Peyer's patch (tissue), 4 donors: ENCODE measurements around the gene APOA4. TPM values are rescaled to one million over a fixed set of nuclear protein-coding genes. Genes with fewer than 3 reads are reported as not detected.

Source experiments
- DNase-seq, 3 donors: peaks; one replicate each; pipeline ENCODE4 v3.0.0-alpha.2; 2017 to 2019
- H3K27ac ChIP-seq, 4 donors: fragments of 200-600 bp; sonication (generic); one replicate each; pipeline ENCODE4 v1.5.1; 2016 to 2019
- H3K27me3 ChIP-seq, 2 donors: fragments of 200-600 bp; sonication (generic); one replicate each; pipeline ENCODE4 v1.5.1; 2019
- H3K36me3 ChIP-seq, 3 donors: fragments of 200-600 bp; sonication (generic); one replicate each; pipeline ENCODE4 v1.5.1; 2016 to 2019
- H3K4me1 ChIP-seq, 4 donors: fragments of 200-600 bp; sonication (generic); one replicate each; pipeline ENCODE4 v1.5.1; 2016 to 2019
- H3K4me3 ChIP-seq, 4 donors: fragments of 200-600 bp; sonication (generic); 1 replicate in 3 of 4; 2 replicates in 1 of 4; pipeline ENCODE4 v1.5.1; 2016 to 2019; ENCODE audit warnings: mild to moderate bottlenecking in 1 of 4
- H3K9me3 ChIP-seq, 4 donors: fragments of 200-600 bp; sonication (generic); one replicate each; pipeline ENCODE4 v1.5.1; 2016 to 2019; ENCODE audit warnings: mild to moderate bottlenecking in 1 of 4
- CTCF ChIP-seq, 6 experiments: fragments of 450-650 bp in 4 of 6; fragments of 200-600 bp in 2 of 6; sonication (generic) in 1 of 6; IDR thresholded peaks; one replicate each; pipeline ENCODE4 v1.5.1; 2017 to 2019; ENCODE audit warnings: antibody characterized with exemption in 6 of 6, mild to moderate bottlenecking in 3 of 6, moderate library complexity in 1 of 6
- POLR2A ChIP-seq, 2 donors: fragments of 450-650 bp; IDR thresholded peaks; one replicate each; pipeline ENCODE4 v1.5.1; 2017; ENCODE audit warnings: antibody characterized with exemption in 2 of 2, mild to moderate bottlenecking in 2 of 2, moderate library complexity in 2 of 2
- total RNA-seq, 4 donors: library from RNA; depleted of rRNA; stranded (reverse); fragments of >200 nt; gene quantifications; one replicate each; pipeline ENCODE4 v1.1.0, GENCODE V29; 2016

APOA4 gene
- total RNA-seq, 4 donors from 2014 or later: 107 to 10,211 (median 6,146) TPM

GRCh38 chr11:116849486-116849885 is 26.4 kb upstream of the APOA4 start:
- no peak overlapping the region for H3K27ac ChIP-seq
- H3K27me3 ChIP-seq: no peaks in the 10 kb centered on the region
- no peaks in the 10 kb centered on the region for H3K9me3 ChIP-seq
- no peak overlapping the region for H3K4me3 ChIP-seq
- peaks cover 0 to 46% (median 0%) of the 10 kb centered on the region in 3 donors for H3K36me3 ChIP-seq
- H3K4me1 ChIP-seq: peaks cover 0 to 34% (median 21%) of the 10 kb centered on the region in 4 donors
- TF ChIP-seq POLR2A (IDR thresholded peaks at IDR 0.05) (no peak), CTCF (IDR thresholded peaks at IDR 0.05) (no peak)
- no peak for DNase-seq

- DNase-seq: no peak
- Histone ChIP-seq H3K4me3 (no peak overlapping the region), H3K27me3 (no peaks in the 10 kb centered on the region), H3K9me3 (no peaks in the 10 kb centered on the region), H3K36me3 (peaks cover 0 to 48% (median 0%) of the 10 kb centered on the region in 3 donors), H3K27ac (no peak overlapping the region), H3K4me1 (peaks cover 0 to 29% (median 19%) of the 10 kb centered on the region in 4 donors)
- TF ChIP-seq CTCF (IDR thresholded peaks at IDR 0.05) (no peak), POLR2A (IDR thresholded peaks at IDR 0.05) (no peak)
Measured at GRCh38 chr11:116849060-116849459, 26.0 kb upstream of the APOA4 start.

GRCh38 chr11:116847612-116848011 is 24.5 kb upstream of the APOA4 start:
- Histone ChIP-seq H3K4me3 (no peak overlapping the region), H3K27ac (no peak overlapping the region), H3K9me3 (no peaks in the 10 kb centered on the region), H3K27me3 (no peaks in the 10 kb centered on the region), H3K36me3 (peaks cover 0 to 54% (median 0%) of the 10 kb centered on the region in 3 donors), H3K4me1 (peaks cover 0 to 15% (median 8%) of the 10 kb centered on the region in 4 donors)
- DNase-seq: no peak
- no peak for TF ChIP-seq CTCF (IDR thresholded peaks at IDR 0.05)
- TF ChIP-seq POLR2A (IDR thresholded peaks at IDR 0.05): no peak

GRCh38 chr11:116844722-116845121 is 21.6 kb upstream of the APOA4 start:
- H3K27me3 ChIP-seq: no peaks in the 10 kb centered on the region
- no peaks in the 10 kb centered on the region for H3K9me3 ChIP-seq
- H3K36me3 ChIP-seq: peaks cover 0 to 54% (median 0%) of the 10 kb centered on the region in 3 donors
- H3K27ac ChIP-seq: no peak overlapping the region
- no peak overlapping the region for H3K4me3 ChIP-seq
- no peaks in the 10 kb centered on the region for H3K4me1 ChIP-seq
- TF ChIP-seq CTCF (IDR thresholded peaks at IDR 0.05): no peak
- no peak for TF ChIP-seq POLR2A (IDR thresholded peaks at IDR 0.05)
- DNase-seq: no peak

- peak overlapping the region in 3 of 4 donors; percentile 51 to 82 (median 74) for H3K27ac ChIP-seq
- H3K9me3 ChIP-seq: no peaks in the 10 kb centered on the region
- H3K4me1 ChIP-seq: no peaks in the 10 kb centered on the region
- DNase-seq: no peak
- H3K36me3 ChIP-seq: peaks cover 0 to 49% (median 0%) of the 10 kb centered on the region in 3 donors
- TF ChIP-seq CTCF (IDR thresholded peaks at IDR 0.05) (no peak), POLR2A (IDR thresholded peaks at IDR 0.05) (no peak)
- H3K27me3 ChIP-seq: no peaks in the 10 kb centered on the region
- H3K4me3 ChIP-seq: no peak overlapping the region
Measured at GRCh38 chr11:116843661-116844060, 20.6 kb upstream of the APOA4 start.

- Histone ChIP-seq H3K27ac (peak overlapping the region in 3 of 4 donors; percentile 51 to 82 (median 74)), H3K36me3 (peaks cover 0 to 42% (median 0%) of the 10 kb centered on the region in 3 donors), H3K4me1 (no peaks in the 10 kb centered on the region), H3K27me3 (no peaks in the 10 kb centered on the region), H3K9me3 (no peaks in the 10 kb centered on the region), H3K4me3 (no peak overlapping the region)
- peak in 2 of 3 donors; percentile 72 to 83 for DNase-seq
- TF ChIP-seq POLR2A (IDR thresholded peaks at IDR 0.05): peak in 1 of 2 donors; percentile 12
- TF ChIP-seq CTCF (IDR thresholded peaks at IDR 0.05): no peak
Measured at GRCh38 chr11:116842909-116843308, 19.8 kb upstream of the APOA4 start.
